ENCODE results near the gene GPN3. TPM values are rescaled to one million over a fixed set of nuclear protein-coding genes. Genes with fewer than 3 reads are reported as not detected.

Gene GPN3
- total and polyA plus RNA-seq, 2 of the 13 experiments (the other 11 are each of a cell fraction or from before 2014, with no cell fraction given), result 28.7 to 29.5 TPM

GRCh38 chr12:110449799-110450497, 18.1 kb downstream of the GPN3 start, which contains the start of gene ARPC3 (continued):
- TF ChIP-seq PREB (CRISPR knock-in tag; IDR thresholded peaks at IDR 0.05) (no peak), ONECUT2 (CRISPR knock-in tag; IDR thresholded peaks at IDR 0.05) (no peak; the same call in 1 of the 2 replicates), ARNTL (CRISPR knock-in tag; IDR thresholded peaks at IDR 0.05) (0 out of 2 replicates have a peak, but pooled peaks have one; percentile 25), ZNF143 (CRISPR knock-in tag; IDR thresholded peaks at IDR 0.05) (peak; percentile 51; the same call in 1 of the 2 replicates), ZUFSP (CRISPR knock-in tag; IDR thresholded peaks at IDR 0.05; ENCODE audit: borderline replicate concordance) (no peak), BRD4 (CRISPR knock-in tag; IDR thresholded peaks at IDR 0.05) (0 out of 2 replicates have a peak, but pooled peaks have one; percentile 78), HMGA1 (CRISPR knock-in tag; conservative IDR thresholded peaks at IDR 0.05) (no peak), ZBTB42 (CRISPR knock-in tag; IDR thresholded peaks at IDR 0.05) (no peak), ZNF34 (CRISPR knock-in tag; IDR thresholded peaks at IDR 0.05; ENCODE audit: borderline replicate concordance) (no peak), HOXA9 (CRISPR knock-in tag; IDR thresholded peaks at IDR 0.05; ENCODE audit: borderline replicate concordance) (no peak), POLR2AphosphoS2 (IDR thresholded peaks at IDR 0.05; ENCODE audit: low read depth, low read length) (no peak), TCF7 (IDR thresholded peaks at IDR 0.05; ENCODE audit: low read depth) (no peak), ZNF276 (CRISPR knock-in tag; IDR thresholded peaks at IDR 0.05; ENCODE audit: low read depth) (no peak), DRAP1 (CRISPR knock-in tag; IDR thresholded peaks at IDR 0.05) (peak; percentile 83), SATB2 (CRISPR knock-in tag; IDR thresholded peaks at IDR 0.05) (no peak), ARNT2 (CRISPR knock-in tag; IDR thresholded peaks at IDR 0.05; ENCODE audit: low read depth) (peak; percentile 66; the same call in 1 of the 2 replicates), MEIS2 (CRISPR knock-in tag; IDR thresholded peaks at IDR 0.05) (peak; percentile 50; the same call in 1 of the 2 replicates), ZNF670 (CRISPR knock-in tag; IDR thresholded peaks at IDR 0.05; ENCODE audit: borderline replicate concordance) (peak; percentile 45; the same call in 1 of the 2 replicates), ZBTB20 (CRISPR knock-in tag; IDR thresholded peaks at IDR 0.05; ENCODE audit: borderline replicate concordance, low read depth) (peak; percentile 29; the same call in 1 of the 2 replicates), HNF1A (IDR thresholded peaks at IDR 0.05; ENCODE audit: low read depth) (no peak), HNF1A (CRISPR knock-in tag; IDR thresholded peaks at IDR 0.05; ENCODE audit: borderline replicate concordance) (peak; percentile 72; the same call in 1 of the 2 replicates)

Data from HepG2 (cell line).